GM21825 (cell line): Measurements from ENCODE around the gene SLC6A3.
"Not testable (repeated sequence)": the region's sequence is repeated elsewhere in the genome, so short reads cannot be mapped to it uniquely, and the experiment has no call there.

ENCODE experiments used
- ATAC-seq: cut with Tn5 transposase; IDR thresholded peaks from one replicate; pipeline ENCODE4 v1.9.1; 2021; ENCODE audit warnings: mild to moderate bottlenecking, moderate library complexity; ENCODE audit not compliant: unreplicated experiment

The SLC6A3 gene

DNA sequence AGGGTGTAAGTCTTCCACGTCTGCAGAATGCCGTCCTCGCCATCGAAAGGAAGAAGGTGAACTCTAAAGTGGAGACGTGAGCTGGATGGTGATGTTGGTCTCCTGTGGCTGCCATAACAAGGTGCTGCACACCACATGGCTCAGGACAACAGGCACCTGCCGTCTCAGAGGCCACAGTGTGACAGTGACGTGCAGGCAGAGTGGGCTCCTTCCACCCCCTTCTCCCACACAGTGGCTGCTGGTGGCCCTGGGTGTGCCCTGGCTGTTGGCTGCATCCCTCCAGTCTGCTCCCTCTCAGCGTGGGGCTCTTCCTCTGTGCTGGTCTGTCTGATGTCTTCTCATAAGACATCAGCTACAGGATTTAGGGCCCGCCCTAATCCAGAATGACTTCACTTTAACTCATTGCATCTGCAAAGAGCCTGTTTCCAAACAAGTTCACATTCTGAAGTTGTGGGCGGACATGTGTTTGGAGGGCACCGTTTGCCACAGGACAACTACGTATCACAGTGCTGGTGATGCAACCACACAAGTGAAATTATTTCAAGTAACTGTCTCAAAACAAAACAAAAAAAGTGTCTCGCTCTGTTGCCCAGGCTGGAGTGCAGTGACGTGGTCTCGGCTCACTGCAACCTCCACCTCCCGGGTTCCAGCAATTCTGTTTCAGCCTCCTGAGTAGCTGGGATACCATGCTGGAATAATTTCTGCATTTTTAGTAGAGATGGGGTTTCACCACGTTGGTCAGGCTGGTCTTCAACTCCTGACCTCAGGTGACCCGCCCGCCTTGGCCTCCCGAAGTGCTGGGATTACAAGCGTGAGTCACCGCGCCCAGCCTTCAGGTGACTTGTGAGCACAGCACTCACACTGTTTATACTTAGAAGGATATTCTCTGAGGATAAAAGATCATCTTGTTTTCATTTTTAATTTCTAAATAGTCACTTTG is 69.1 kb downstream of the SLC6A3 start:
- no peak for ATAC-seq

- ATAC-seq = no peak
These were observed 70.6 kb downstream of the SLC6A3 start for GRCh38 chr5:1374679-1375055.

DNA sequence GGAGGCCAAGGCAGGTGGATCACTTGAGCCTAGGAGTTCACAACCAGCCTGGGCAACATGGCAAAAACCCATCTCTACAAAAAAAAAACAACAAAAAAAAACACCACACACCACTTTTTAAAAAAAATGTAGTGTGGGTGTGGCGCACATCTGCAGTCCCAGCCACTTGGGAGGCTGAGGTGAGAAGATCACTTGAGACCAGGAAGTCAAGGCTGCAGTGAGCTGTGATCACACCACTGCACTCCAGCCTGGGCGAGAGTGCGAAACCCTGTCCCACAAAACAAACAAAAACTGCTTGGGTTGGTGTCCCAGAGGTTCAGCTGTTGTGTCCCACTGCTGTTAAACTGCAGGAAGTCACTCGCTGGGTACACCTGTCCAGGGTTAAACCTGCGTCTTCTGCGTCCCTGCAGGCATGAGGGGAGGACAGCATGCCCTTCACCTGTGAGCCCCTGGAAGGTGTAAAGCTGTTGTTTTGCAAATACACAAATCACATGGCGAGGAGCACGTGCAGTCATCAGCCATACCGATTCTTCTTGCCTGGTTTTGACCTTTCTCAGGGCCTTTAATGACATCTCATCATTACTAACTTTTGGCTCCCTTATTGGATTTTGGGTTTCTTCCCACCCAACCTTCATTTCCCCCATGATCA is 71.1 kb downstream of the SLC6A3 start:
- no peak for ATAC-seq

DNA sequence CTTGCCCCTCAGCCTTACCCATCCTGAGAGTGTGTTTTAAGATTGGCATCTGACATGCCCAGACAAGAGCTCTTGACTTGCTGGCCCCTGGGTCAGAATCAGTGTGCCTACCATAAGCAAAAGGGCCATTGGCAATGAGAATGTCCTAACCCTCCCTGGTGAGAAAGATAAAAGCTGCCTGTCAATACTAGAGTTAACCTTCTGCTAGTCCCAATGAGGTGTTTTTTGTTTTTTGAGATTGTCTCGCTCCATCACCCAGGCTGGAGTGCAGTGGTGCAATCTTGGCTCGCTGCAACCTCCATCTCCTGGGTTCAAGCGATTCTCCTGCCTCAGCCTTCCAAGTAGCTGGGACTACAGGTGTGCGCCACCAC is 73.3 kb downstream of the SLC6A3 start:
- ATAC-seq = not testable (repeated sequence)

DNA sequence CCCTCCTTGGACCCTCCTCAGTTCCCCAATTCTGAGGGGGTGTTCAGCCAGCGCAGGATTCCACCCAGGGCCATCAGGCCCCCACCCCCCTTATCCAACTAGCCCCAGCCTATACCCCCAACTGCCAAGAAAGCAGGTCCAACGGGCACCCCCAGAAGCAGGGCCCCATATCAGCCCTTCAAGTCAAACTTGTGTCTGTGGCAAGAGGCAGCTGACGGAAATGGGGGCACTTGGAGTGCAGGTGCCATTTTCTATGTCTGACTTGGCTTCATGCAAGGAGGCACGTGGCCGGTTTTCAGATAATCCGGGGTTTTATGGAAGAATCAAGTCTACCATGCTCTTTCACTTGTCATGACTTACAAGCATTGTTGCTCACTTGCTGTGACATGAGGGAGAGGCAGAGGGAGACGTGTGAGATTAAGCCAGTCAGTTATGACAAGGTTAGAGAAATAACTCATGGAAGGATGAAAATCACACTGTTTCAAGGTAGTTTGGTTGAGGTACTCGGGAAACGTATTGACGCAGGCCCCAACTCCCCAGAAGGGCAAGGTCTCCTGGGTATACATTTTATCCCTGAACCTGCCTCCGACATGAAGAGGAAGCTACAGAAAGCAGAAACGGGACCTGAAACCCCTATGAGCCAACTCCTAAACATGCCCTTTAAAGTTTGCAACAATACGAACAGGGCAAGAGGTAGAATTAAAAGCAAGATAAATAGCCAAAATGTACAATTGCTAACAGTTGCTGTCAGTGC is 73.8 kb downstream of the SLC6A3 start:
- no peak for ATAC-seq

DNA sequence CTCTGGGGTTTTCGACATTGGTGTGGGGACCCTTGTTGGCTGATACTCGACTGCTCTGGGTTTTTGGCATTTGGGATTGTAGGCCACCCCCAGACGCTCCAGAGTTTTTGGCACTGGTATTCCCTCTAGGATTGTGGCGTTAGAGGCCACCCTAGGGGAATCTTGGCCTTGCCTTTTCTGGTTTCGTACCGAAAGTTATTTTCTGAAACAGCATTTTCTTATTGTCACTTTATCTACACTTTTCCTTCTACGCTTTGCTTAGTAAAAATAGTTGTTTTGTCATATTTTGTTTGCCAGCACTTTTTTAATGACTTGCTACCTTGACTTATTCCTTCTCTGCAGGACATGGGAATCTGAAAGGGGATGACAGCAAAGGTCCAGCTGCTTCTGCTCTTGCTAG is 75.2 kb downstream of the SLC6A3 start:
- no peak for ATAC-seq

DNA sequence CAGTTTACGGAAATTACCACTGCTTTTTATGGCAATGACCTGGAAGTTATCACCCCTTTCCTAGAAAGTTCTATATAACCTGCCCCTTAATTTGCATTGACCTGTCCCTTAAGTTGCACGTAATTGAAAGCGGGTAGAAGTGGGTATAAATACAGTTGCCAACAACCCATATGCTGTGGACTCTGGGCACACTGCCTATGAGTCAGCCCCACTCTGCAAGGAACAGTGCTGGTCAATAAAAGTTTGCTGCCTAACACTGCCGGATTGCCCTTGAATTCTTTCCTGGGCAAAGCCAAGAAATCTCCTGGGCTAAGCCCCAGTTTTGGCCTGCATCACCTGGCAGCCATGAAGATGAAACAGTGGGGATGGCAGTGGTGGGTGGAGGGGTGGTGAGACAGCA is 76.5 kb downstream of the SLC6A3 start:
- no peak for ATAC-seq

DNA sequence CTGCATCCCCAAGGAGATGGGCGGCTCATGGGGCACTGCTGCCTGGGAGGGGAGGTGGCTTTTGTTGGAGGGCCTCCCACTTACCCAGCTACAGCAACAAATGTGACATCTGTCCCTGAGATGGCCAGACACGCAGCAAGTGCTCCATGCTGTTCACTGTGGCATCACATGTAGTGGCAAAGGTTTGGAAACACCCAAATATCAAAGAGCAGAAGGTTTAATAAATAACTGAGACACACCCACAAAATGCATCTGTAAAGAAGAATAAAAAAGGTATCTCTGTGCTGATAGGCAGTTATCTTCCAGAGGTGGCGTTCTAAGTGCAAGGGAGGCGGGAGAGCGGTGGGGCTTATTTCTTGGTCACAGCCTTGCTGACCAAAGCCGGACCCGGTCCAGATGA is 77.0 kb downstream of the SLC6A3 start:
- ATAC-seq = no peak

- no peak for ATAC-seq
These were observed 78.1 kb downstream of the SLC6A3 start for GRCh38 chr5:1367149-1367548.

- no peak for ATAC-seq
These were observed 78.7 kb downstream of the SLC6A3 start for GRCh38 chr5:1366514-1366913.

GRCh38 chr5:1364211-1364610 is 81.0 kb downstream of the SLC6A3 start:
- ATAC-seq = no peak

GRCh38 chr5:1363581-1363980 is 81.7 kb downstream of the SLC6A3 start:
- ATAC-seq = no peak

GRCh38 chr5:1363160-1363559 is 82.1 kb downstream of the SLC6A3 start:
- no peak for ATAC-seq

DNA sequence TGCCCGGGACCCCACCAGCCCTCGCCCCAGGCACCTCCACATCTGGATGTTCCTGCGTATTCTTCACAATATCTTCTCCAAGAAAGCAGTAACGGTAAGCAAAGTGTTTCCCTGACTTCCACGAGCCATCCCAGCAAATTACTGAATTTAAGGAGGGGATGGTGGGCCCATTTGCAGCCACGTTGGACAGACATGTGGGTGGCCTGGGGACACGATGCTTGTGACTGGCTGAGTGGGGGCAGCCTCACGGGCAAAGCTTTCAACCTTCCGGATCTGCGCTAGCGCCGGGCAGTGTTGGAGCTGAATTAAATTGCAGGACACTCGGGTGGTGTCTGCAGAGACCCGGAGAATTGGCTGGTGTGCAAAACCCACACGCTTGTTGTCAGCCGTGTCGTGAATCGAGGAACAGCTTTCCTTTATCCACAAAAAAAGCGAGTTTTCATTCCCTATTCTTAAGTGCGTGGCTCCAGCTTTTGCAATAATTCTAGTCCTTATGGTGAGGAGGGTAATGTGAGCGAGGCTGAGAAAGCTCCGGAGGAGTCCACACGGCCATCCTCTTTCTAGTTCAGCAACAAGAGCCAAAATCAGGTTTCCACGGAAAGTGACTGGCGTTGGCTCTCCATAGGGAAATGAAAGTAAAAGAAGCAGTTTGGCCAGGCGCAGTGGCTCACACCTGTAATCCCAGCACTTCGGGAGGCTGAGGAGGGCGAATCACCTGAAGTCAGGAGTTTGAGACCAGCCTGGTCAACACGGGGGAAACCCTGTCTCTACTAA is 82.8 kb downstream of the SLC6A3 start:
- no peak for ATAC-seq

GRCh38 chr5:1360861-1361260 is 84.4 kb downstream of the SLC6A3 start:
- ATAC-seq = no peak

DNA sequence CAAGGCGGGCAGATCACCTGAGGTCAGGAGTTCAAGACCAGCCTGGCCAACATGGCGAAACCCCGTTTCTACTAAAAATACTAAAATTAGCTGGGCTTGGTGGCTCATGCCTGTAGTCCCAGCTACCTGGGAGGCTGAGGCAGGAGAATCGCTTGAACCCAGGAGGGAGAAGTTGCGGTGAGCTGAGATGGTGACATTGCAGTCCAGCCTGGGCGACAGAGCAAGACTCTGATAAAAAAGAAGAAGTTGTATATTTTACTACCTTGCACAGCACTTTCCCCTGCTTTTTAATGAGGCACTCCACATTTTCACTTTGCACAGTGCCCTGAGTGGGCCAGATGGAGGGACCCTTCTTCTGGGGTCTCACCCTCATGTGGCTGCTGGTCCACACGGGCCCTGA is 84.9 kb downstream of the SLC6A3 start:
- ATAC-seq = not testable (repeated sequence)

- ATAC-seq = no peak
These were observed 85.5 kb downstream of the SLC6A3 start for GRCh38 chr5:1359713-1360112.

GRCh38 chr5:1359031-1359645 is 86.1 kb downstream of the SLC6A3 start:
- ATAC-seq = no peak

DNA sequence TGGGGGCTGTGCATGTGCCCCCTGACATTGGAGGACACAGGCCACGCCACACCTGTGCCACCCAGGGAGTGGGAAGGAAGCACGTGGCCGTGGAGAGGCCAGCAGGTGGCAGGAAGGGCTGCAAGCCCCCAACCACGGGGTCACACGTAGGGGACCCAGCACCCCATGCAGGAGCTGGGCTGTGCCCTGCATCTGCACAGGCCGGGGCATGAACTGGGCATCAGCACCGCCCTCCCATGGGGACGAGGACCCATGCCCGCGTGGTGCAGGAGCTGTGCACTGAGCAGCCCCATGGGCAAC is 86.6 kb downstream of the SLC6A3 start:
- ATAC-seq = no peak

DNA sequence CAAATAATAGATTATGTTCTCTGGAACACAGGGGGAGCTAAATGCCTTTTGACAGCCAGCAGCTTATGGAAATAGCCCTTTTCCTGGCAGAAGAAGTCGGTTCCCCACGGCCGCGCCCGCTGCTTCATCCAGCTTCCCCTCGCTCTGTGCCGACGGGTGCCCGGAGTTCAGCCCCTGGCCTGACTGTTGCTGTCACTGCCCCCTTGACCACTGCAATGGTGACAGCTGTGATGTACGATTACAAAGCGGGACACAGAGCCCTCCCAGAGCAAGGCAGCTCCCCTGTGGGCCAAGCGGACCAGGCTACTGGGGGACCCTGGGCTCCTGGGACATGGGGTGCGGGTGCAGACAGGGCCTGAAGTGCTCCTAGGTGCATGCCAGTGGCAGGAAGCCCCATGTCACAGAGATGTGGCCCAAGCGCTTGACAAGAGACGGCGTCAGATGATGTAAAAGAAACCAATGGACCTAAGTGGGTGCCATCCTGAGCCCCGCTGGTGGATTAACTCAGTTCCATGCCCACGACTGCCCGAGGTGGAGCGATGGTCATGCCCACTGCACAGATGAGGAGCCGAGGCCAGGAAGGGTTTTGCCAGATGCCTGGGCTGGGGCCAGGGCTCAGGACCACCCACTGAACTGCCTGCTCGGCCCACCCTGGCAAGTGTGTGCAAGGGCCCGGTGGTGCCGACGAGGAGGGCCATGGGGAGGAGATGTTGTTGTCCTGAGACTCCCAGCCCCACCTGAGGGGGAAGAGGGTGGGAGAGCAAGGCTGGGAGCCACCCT is 87.1 kb downstream of the SLC6A3 start:
- ATAC-seq = no peak
